Osteoblast (primary cell): ENCODE data around the gene RPUSD1. TPM values are rescaled to one million over a fixed set of nuclear protein-coding genes. Genes with fewer than 3 reads are reported as not detected.
"Not testable (repeated sequence)": the region's sequence is repeated elsewhere in the genome, so short reads cannot be mapped to it uniquely, and the experiment has no call there.

Experiments
- DNase-seq: peaks from one replicate; pipeline ENCODE4 v3.0.0; 2011; ENCODE audit warnings: low spot score, mixed read lengths; ENCODE audit not compliant: insufficient read length; ENCODE audit errors: missing footprints
- H2AFZ ChIP-seq: 2 replicates; pipeline ENCODE4 v1.6.0; 2011; ENCODE audit warnings: mild to moderate bottlenecking, low read length
- H3K27ac ChIP-seq: 2 replicates; pipeline ENCODE4 v1.5.1; 2011; ENCODE audit warnings: mild to moderate bottlenecking, low read depth, low read length, moderate library complexity
- H3K27me3 ChIP-seq: 2 replicates; pipeline ENCODE4 v1.6.0; 2012; ENCODE audit warnings: mild to moderate bottlenecking, control low read depth, inconsistent platforms, low read length, moderate library complexity; ENCODE audit not compliant: insufficient read depth
- H3K36me3 ChIP-seq: 2 replicates; pipeline ENCODE4 v1.5.1; 2011; ENCODE audit warnings: mild to moderate bottlenecking, low read length, control low read depth, moderate library complexity; ENCODE audit not compliant: insufficient read depth
- H3K4me1 ChIP-seq: 2 replicates; pipeline ENCODE4 v1.5.1; 2011; ENCODE audit warnings: mild to moderate bottlenecking, low read length, control low read depth, moderate library complexity; ENCODE audit not compliant: insufficient read depth
- H3K4me2 ChIP-seq: 2 replicates; pipeline ENCODE4 v1.6.0; 2011; ENCODE audit warnings: mild to moderate bottlenecking, low read length; ENCODE audit not compliant: insufficient read depth
- H3K4me3 ChIP-seq: fragments of 200-600 bp; sonication (generic); 3 replicates; pipeline ENCODE4 v1.5.1; 2012; ENCODE audit warnings: mild to moderate bottlenecking, low read length, inconsistent platforms; ENCODE audit not compliant: insufficient read depth
- H3K79me2 ChIP-seq: 2 replicates; pipeline ENCODE4 v1.6.0; 2012; ENCODE audit warnings: mild to moderate bottlenecking, low read length, control low read depth, inconsistent platforms; ENCODE audit not compliant: insufficient read depth
- H3K9me3 ChIP-seq: 2 replicates; pipeline ENCODE4 v1.5.1; 2011; ENCODE audit warnings: low read depth, low read length, control low read depth
- H4K20me1 ChIP-seq: 2 replicates; pipeline ENCODE4 v1.6.0; 2012; ENCODE audit warnings: mild to moderate bottlenecking, low read length, control low read depth; ENCODE audit not compliant: insufficient read depth
- total RNA-seq: library from RNA; depleted of rRNA; stranded (reverse); fragments of >200 nt; gene quantifications from 2 replicates; pipeline ENCODE4 v1.2.3, GENCODE V29; 2012
- TF ChIP-seq, protein P1 (sequence below): IDR thresholded peaks from 2 replicates; pipeline ENCODE4 v1.5.1; 2011; ENCODE audit warnings: mild to moderate bottlenecking, low read depth, low read length, moderate library complexity; ENCODE audit errors: extremely low read depth

RPUSD1 gene
- total RNA-seq, 1 donor = 28.2 TPM

DNA sequence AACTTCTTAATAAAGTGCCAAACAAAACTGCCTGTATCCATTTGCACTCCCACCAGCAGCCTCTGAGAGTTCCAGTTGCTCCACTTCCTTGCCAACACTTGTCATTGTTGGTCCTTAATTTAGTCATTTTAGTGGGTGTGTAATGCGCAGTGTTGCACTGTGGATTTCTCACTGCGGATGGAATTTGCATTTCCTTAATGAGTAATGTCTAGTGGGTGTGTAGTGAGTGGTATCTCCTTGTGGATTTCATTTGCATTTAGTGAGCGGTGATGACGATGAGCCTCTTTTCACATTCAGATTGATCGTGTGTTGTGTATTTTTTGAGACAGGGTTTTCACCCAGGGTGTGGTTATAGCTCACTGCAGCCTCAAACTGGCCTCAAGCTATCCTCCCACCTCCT lies 31.8 kb downstream of the RPUSD1 start:
- Histone ChIP-seq H3K4me2 (no peak overlapping the region), H3K27me3 (peaks cover 6% of the 10 kb centered on the region), H3K4me3 (no peak overlapping the region), H3K9me3 (no peaks in the 10 kb centered on the region), H2AFZ (no peak overlapping the region), H3K4me1 (no peaks in the 10 kb centered on the region), H4K20me1 (no peaks in the 10 kb centered on the region), H3K27ac (no peak overlapping the region), H3K79me2 (no peaks in the 10 kb centered on the region), H3K36me3 (no peaks in the 10 kb centered on the region)
- DNase-seq = no peak
- TF ChIP-seq, protein P1, sequence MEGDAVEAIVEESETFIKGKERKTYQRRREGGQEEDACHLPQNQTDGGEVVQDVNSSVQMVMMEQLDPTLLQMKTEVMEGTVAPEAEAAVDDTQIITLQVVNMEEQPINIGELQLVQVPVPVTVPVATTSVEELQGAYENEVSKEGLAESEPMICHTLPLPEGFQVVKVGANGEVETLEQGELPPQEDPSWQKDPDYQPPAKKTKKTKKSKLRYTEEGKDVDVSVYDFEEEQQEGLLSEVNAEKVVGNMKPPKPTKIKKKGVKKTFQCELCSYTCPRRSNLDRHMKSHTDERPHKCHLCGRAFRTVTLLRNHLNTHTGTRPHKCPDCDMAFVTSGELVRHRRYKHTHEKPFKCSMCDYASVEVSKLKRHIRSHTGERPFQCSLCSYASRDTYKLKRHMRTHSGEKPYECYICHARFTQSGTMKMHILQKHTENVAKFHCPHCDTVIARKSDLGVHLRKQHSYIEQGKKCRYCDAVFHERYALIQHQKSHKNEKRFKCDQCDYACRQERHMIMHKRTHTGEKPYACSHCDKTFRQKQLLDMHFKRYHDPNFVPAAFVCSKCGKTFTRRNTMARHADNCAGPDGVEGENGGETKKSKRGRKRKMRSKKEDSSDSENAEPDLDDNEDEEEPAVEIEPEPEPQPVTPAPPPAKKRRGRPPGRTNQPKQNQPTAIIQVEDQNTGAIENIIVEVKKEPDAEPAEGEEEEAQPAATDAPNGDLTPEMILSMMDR = no peak

DNA sequence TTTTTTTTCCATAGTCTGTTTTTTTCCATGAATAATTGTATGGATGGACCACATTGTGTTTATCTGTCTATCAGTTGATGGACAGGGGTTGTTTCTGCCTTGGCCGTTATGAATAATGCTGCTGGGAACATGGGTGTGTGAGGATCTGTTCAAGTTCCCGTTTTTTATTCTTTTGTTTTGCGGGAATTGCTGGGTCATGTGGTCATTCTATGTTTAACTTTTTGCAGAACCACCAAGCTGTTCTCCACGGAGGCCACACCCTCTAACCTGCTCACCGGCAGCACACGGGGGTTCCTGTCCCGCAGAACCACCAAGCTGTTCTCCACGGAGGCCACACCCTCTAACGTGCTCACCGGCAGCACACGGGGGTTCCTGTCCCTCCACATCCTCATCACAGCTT lies 33.5 kb downstream of the RPUSD1 start:
- peaks cover 12% of the 10 kb centered on the region for H3K27me3 ChIP-seq
- H3K9me3 ChIP-seq = no peaks in the 10 kb centered on the region
- no peak overlapping the region for H2AFZ ChIP-seq
- H3K4me2 ChIP-seq = no peak overlapping the region
- no peaks in the 10 kb centered on the region for H3K36me3 ChIP-seq
- DNase-seq = no peak
- H4K20me1 ChIP-seq = no peaks in the 10 kb centered on the region
- H3K4me3 ChIP-seq = no peak overlapping the region
- TF ChIP-seq, protein P1 = no peak
- H3K27ac ChIP-seq = no peak overlapping the region
- H3K79me2 ChIP-seq = no peaks in the 10 kb centered on the region
- H3K4me1 ChIP-seq = no peaks in the 10 kb centered on the region

DNA sequence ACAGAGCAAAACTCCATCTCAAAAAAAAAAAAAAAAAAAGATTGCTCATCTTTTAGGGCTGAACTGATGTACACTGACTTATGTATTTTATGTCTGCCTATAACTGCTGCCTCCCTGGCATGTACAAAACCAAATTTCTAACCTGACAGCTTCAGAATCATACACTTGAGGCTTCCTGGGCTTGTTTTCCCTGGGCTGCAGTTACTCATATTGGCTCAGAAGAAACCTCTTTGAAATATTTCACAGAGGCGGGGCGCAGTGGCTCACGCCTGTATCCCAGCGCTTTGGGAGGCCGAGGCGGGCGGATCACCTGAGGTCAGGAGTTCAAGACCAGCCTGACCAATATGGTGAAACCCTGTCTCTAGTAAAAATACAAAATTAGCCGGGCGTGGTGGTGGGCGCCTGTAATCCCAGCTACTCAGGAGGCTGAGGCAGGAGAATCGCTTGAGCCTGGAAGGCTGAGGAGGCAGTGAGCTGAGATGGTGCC lies 34.0 kb downstream of the RPUSD1 start:
- not testable (repeated sequence) for H3K4me3 ChIP-seq, H3K4me1 ChIP-seq, H3K27ac ChIP-seq, H4K20me1 ChIP-seq, DNase-seq, H2AFZ ChIP-seq, H3K36me3 ChIP-seq, H3K4me2 ChIP-seq, H3K9me3 ChIP-seq, H3K79me2 ChIP-seq
- H3K27me3 ChIP-seq = peaks cover 12% of the 10 kb centered on the region

DNA sequence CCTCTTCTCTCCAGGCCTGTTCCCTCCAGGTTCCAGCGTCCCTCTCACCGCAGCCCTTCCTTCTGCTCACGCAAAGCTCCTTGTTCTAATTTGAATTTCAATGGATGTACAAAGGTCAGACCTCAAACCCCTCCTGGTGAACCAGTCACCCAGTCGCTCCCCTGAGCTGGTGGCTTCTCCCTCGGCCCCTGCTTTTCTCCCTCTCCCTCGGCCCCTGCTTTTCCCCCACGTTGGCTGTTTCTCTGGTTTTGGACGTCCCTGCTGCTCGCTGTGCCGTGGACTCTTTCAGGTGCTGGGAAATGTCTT lies 36.2 kb downstream of the RPUSD1 start:
- TF ChIP-seq, protein P1 = no peak
- H3K27ac ChIP-seq = no peak overlapping the region
- no peaks in the 10 kb centered on the region for H3K4me1 ChIP-seq
- peaks cover 12% of the 10 kb centered on the region for H3K27me3 ChIP-seq
- H4K20me1 ChIP-seq = no peaks in the 10 kb centered on the region
- no peaks in the 10 kb centered on the region for H3K36me3 ChIP-seq
- DNase-seq = no peak
- no peak overlapping the region for H2AFZ ChIP-seq
- no peak overlapping the region for H3K4me2 ChIP-seq
- H3K79me2 ChIP-seq = no peaks in the 10 kb centered on the region
- H3K9me3 ChIP-seq = no peaks in the 10 kb centered on the region
- no peak overlapping the region for H3K4me3 ChIP-seq
